Measurements from ENCODE around the gene KCNQ5.

DNA sequence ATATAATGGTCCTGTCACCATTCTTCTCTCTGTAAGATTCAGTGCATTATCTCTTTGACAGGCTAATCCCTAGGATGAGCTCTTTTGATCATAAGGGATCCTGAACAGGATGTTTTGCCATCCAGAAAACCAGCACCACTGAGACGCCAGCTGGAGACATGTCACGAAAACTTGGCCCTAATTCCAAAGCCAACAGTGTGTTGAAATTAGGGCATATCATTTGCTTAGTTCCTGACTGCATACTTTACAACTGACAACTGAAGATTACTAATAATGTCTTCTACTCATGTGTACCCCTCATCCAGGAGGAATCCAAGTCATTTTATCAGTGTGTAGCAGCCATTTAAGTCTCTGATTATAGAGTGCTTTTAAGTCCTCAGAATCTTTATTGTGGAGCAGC is 243.6 kb downstream of the KCNQ5 start:
- no peak for TF ChIP-seq POLR2A (IDR thresholded peaks at IDR 0.05)
- TF ChIP-seq, protein P1, sequence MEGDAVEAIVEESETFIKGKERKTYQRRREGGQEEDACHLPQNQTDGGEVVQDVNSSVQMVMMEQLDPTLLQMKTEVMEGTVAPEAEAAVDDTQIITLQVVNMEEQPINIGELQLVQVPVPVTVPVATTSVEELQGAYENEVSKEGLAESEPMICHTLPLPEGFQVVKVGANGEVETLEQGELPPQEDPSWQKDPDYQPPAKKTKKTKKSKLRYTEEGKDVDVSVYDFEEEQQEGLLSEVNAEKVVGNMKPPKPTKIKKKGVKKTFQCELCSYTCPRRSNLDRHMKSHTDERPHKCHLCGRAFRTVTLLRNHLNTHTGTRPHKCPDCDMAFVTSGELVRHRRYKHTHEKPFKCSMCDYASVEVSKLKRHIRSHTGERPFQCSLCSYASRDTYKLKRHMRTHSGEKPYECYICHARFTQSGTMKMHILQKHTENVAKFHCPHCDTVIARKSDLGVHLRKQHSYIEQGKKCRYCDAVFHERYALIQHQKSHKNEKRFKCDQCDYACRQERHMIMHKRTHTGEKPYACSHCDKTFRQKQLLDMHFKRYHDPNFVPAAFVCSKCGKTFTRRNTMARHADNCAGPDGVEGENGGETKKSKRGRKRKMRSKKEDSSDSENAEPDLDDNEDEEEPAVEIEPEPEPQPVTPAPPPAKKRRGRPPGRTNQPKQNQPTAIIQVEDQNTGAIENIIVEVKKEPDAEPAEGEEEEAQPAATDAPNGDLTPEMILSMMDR (IDR thresholded peaks at IDR 0.05) = no peak

Data from suprapubic skin (tissue), 3 donors.